Sciatic nerve (tissue), 1 donor: Measurements from ENCODE around the gene GTSE1. TPM values are rescaled to one million over a fixed set of nuclear protein-coding genes. Genes with fewer than 3 reads are reported as not detected.

Experiments used
- total RNA-seq: library from RNA; stranded (reverse); fragmentation: NEBNext Ultra II Directional; extraction: Animal tissue kit (Norgen Biotek cat#: 25700); gene quantifications from one replicate; pipeline ENCODE4 v1.2.1, GENCODE V29; 2021
- donor health status: DM: no; HTN: no; CAD: no.

GTSE1 gene
- total RNA-seq, 1 donor from 2014 or later, result 0.49 TPM

Other genes with a start within 250 kb of the GTSE1 start
- 39.2 TPM for gene PPARA, start 146.3 kb upstream of the GTSE1 start, total RNA-seq
- gene CDPF1, start 46.6 kb upstream of the GTSE1 start, total RNA-seq, result 6.8 TPM
- gene PKDREJ, start 33.5 kb upstream of the GTSE1 start, total RNA-seq, result 0.18 TPM
- gene TTC38, start 28.9 kb upstream of the GTSE1 start, total RNA-seq, result 25.7 TPM
- gene TRMU, start 38.8 kb downstream of the GTSE1 start, total RNA-seq, result 34.1 TPM
- gene CELSR1, start 240.8 kb downstream of the GTSE1 start, total RNA-seq, result 1.9 TPM